Mucosa of rectum (tissue), 2 donors: ENCODE measurements around the gene GPR132.

Source experiments
- H3K27ac ChIP-seq, 2 donors: one replicate each; pipeline ENCODE4 v1.7.0; 2013; ENCODE audit warnings: inconsistent platforms in 2 of 2, low read depth in 2 of 2, low read length in 2 of 2
- H3K27me3 ChIP-seq, 2 donors: one replicate each; pipeline ENCODE4 v1.7.0; 2013; ENCODE audit warnings: low read length in 2 of 2; ENCODE audit not compliant: control insufficient read depth in 2 of 2, insufficient read depth in 2 of 2
- H3K36me3 ChIP-seq, 2 donors: one replicate each; pipeline ENCODE4 v1.7.0; 2013; ENCODE audit warnings: low read length in 2 of 2; ENCODE audit not compliant: control insufficient read depth in 2 of 2, insufficient read depth in 2 of 2
- H3K4me1 ChIP-seq, 2 donors: one replicate each; pipeline ENCODE4 v1.7.0; 2013; ENCODE audit warnings: low read length in 2 of 2, mild to moderate bottlenecking in 1 of 2; ENCODE audit not compliant: control insufficient read depth in 2 of 2, insufficient read depth in 2 of 2
- H3K4me3 ChIP-seq, 2 donors: one replicate each; pipeline ENCODE4 v1.7.0; 2013; ENCODE audit warnings: low read length in 2 of 2
- H3K9ac ChIP-seq, 2 donors: one replicate each; pipeline ENCODE4 v1.7.0; 2013; ENCODE audit warnings: low read length in 2 of 2, low read depth in 1 of 2, mild to moderate bottlenecking in 1 of 2
- H3K9me3 ChIP-seq, 2 donors: one replicate each; pipeline ENCODE4 v1.7.0; 2013; ENCODE audit warnings: low read length in 2 of 2; ENCODE audit not compliant: control insufficient read depth in 2 of 2
- donor health status: healthy.
- donor health status: Normal muscosa, but diverticular disease.

GPR132 gene

GRCh38 chr14:105063056-105063455, 2.2 kb downstream of the GPR132 start:
- no peak overlapping the region for H3K4me3 ChIP-seq
- peaks cover 18 to 30% of the 10 kb centered on the region in 2 donors for H3K4me1 ChIP-seq
- H3K27me3 ChIP-seq, result no peaks in the 10 kb centered on the region
- H3K9ac ChIP-seq, result no peak overlapping the region
- peak overlapping the region in 1 of 2 donors; percentile 32 for H3K27ac ChIP-seq
- no peaks in the 10 kb centered on the region for H3K9me3 ChIP-seq
- H3K36me3 ChIP-seq, result no peaks in the 10 kb centered on the region

DNA sequence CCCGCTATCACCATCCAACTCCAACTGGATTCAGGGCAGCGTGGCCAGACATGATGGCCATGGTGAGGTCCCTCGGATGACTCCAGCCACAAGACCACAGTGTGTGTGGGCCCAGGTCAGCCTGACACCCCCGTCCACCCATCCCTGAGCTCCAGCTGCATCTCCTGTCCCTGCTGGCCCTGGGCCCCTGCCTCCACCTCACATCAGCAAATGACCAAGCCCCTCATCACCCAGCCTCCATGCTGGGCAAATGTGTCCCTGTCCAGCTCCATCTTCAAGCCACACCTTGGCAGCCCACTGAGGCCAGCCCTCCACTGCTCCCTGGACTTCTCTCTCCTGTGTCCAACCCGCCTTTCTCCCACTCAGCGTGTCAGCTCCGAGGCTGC, 3.2 kb downstream of the GPR132 start:
- Histone ChIP-seq H3K4me3 (peak overlapping the region; percentile 17 to 44), H3K9ac (peak overlapping the region; percentile 10 to 47), H3K9me3 (no peaks in the 10 kb centered on the region), H3K36me3 (no peaks in the 10 kb centered on the region), H3K27me3 (no peaks in the 10 kb centered on the region), H3K4me1 (peaks cover 18 to 26% of the 10 kb centered on the region in 2 donors), H3K27ac (peak overlapping the region; percentile 61 to 77)

DNA sequence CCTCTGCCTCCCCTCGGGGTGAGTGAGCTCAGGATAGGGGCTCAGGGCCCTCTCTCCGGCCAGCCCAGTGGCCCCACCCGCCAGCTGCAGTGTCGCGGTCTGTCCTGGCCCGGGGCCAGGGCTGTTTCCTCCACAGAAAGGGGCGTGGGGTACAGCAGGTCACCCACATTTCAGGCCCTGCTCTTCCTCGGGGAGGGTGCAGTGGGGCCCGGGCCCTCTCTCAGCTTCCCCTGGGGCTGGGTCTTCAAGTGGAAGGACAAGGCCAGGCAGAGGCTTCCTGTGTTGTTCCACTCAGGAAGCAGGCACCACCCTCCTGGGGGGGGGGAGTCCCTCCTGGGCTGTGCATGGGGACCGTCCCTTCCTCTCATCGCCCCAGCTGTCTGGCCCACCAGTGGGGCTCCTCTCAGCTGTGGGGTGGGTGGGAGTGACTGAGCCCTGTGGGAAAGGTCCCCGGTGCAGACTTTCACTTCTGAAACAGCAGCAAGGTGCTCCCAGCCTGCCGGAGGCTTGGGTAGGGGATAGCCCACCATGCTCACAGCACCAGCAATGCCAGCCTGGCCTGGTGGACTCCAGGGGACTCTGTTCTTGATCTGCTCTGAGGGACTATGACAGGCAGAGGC, 3.7 kb downstream of the GPR132 start:
- Histone ChIP-seq H3K27me3 (no peaks in the 10 kb centered on the region), H3K36me3 (no peaks in the 10 kb centered on the region), H3K4me1 (peaks cover 18 to 23% of the 10 kb centered on the region in 2 donors), H3K9me3 (no peaks in the 10 kb centered on the region), H3K4me3 (peak overlapping the region; percentile 17 to 44), H3K27ac (peak overlapping the region; percentile 61 to 77), H3K9ac (peak overlapping the region; percentile 38 to 47)

DNA sequence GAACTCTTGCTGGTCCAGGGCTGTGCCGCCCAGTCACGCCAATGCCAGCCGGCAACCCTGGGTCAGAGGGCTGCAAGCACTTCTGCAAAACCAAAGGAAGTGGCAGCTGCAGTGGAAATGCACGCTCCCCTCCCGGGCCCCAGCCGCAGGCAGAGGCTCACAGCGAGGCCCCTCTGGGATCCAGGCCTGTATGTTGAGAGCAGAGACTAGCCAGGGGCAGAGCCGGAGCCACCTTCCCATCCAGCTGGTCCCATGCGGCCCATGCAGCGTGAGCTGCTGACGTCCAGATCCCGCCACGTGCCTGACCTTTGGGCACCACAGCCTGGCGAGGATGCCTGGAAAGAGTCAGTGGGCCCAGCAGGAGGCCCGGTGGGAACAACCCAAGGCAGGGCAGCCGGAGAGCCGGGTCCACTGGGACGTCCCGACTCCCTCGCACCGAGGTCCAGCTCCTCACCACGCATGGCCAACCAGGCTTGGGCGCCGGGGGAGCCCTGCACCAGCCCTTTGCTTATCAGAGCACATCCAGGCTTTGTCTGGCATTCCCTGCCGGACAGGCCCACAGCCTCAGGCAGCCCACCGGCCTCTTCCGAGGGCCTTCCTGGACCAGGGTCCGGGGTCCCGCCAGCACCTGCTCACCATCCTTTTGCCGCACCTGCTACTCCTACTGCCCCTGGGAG, 4.3 kb downstream of the GPR132 start:
- H3K27me3 ChIP-seq, result no peaks in the 10 kb centered on the region
- H3K4me3 ChIP-seq, result peak overlapping the region; percentile 17 to 39
- peak overlapping the region; percentile 38 to 47 for H3K9ac ChIP-seq
- H3K4me1 ChIP-seq, result peaks cover 18 to 23% of the 10 kb centered on the region in 2 donors
- H3K27ac ChIP-seq, result peak overlapping the region; percentile 61 to 77
- H3K36me3 ChIP-seq, result no peaks in the 10 kb centered on the region
- H3K9me3 ChIP-seq, result no peaks in the 10 kb centered on the region

- Histone ChIP-seq H3K27ac (peak overlapping the region; percentile 61 to 77), H3K9ac (no peak overlapping the region), H3K4me3 (no peak overlapping the region), H3K4me1 (peaks cover 18 to 23% of the 10 kb centered on the region in 2 donors), H3K36me3 (peaks cover 0 to 2% of the 10 kb centered on the region in 2 donors), H3K27me3 (no peaks in the 10 kb centered on the region), H3K9me3 (no peaks in the 10 kb centered on the region)
Measured at GRCh38 chr14:105059925-105060565, 5.2 kb downstream of the GPR132 start.

DNA sequence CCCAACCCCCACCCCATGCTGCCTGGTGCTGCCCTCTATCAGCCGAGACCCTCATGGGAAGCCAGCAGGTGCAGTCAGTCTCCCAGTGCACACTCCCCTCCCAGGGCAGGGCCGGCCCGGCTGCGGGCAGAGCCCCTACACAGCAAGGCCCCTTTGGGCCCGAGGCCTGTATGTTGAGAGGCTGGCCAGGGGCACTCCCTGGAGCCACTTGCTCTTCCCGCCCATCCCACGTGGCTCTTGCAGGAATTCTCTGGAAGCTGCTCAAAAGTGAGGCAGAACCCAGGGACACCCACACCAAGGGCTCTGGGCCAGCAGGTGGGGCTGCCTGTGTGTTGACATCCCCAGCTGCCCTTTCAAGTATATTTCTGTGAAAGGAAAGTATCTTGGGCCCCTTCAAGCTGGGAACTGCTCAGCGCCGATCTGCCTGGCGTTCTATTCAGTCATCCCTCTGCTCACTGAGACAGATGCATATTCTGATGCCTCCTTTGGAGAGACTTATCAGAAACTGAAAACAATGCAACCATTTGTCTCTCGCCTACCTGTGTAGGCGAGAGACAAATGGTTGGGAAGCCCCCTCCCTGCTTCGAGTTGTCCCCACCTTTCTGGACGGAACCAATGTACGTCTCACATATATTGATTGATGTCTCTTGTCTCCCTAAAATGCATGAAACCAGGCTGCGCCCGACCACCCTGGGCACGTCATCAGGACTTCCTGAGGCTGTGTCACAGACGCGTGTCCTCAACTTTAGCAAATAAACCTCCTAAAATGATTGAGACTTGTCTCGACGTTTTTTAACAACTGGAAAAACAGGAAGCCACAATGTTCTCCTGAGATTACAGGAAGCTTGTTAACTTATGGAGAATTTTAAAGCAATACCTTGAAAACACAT, 6.0 kb downstream of the GPR132 start:
- peak overlapping the region in 1 of 2 donors; percentile 77 for H3K27ac ChIP-seq
- H3K9ac ChIP-seq, result no peak overlapping the region
- H3K27me3 ChIP-seq, result no peaks in the 10 kb centered on the region
- no peaks in the 10 kb centered on the region for H3K9me3 ChIP-seq
- H3K4me1 ChIP-seq, result peaks cover 18 to 23% of the 10 kb centered on the region in 2 donors
- peak overlapping the region in 1 of 2 donors; percentile 7 for H3K4me3 ChIP-seq
- H3K36me3 ChIP-seq, result peaks cover 0 to 2% of the 10 kb centered on the region in 2 donors

- H3K9me3 ChIP-seq, result no peaks in the 10 kb centered on the region
- no peak overlapping the region for H3K4me3 ChIP-seq
- H3K9ac ChIP-seq, result no peak overlapping the region
- peaks cover 18 to 23% of the 10 kb centered on the region in 2 donors for H3K4me1 ChIP-seq
- peaks cover 0 to 6% of the 10 kb centered on the region in 2 donors for H3K36me3 ChIP-seq
- no peak overlapping the region for H3K27ac ChIP-seq
- no peaks in the 10 kb centered on the region for H3K27me3 ChIP-seq
Measured at GRCh38 chr14:105058521-105059034, 6.7 kb downstream of the GPR132 start.

DNA sequence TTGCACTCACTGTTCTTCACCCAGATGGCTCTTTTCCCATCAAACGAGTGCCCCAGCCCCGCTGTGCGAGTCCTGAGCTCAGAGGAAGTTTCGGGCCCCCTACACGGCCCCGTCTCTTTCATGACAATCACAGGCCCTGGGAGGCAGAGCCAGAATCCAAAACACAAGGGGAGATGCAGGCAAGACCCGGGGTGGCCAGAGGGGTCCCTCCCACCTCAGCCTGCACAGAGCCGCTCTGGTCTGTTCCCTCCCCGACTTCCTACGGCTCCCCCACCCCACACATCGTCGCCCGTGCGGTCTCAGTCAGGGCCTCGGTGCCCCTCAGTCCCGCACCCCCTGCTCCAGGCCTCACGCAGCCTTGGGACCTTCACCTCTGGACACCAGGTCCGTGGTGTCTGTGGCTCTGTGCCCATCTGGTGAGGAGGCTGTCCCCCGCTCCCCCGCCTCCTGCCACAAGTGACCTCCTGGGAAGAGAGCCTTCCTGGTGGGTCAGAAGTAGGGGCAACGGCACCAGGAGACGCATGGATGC, 8.9 kb downstream of the GPR132 start:
- H3K36me3 ChIP-seq, result peaks cover 0 to 6% of the 10 kb centered on the region in 2 donors
- H3K4me3 ChIP-seq, result no peak overlapping the region
- H3K27ac ChIP-seq, result no peak overlapping the region
- no peaks in the 10 kb centered on the region for H3K27me3 ChIP-seq
- H3K4me1 ChIP-seq, result peaks cover 12 to 16% of the 10 kb centered on the region in 2 donors
- H3K9me3 ChIP-seq, result no peaks in the 10 kb centered on the region
- H3K9ac ChIP-seq, result no peak overlapping the region

GRCh38 chr14:105055736-105056302, 9.4 kb downstream of the GPR132 start:
- no peak overlapping the region for H3K9ac ChIP-seq
- no peak overlapping the region for H3K27ac ChIP-seq
- no peak overlapping the region for H3K4me3 ChIP-seq
- H3K27me3 ChIP-seq, result no peaks in the 10 kb centered on the region
- no peaks in the 10 kb centered on the region for H3K9me3 ChIP-seq
- peaks cover 6 to 11% of the 10 kb centered on the region in 2 donors for H3K4me1 ChIP-seq
- peaks cover 0 to 11% of the 10 kb centered on the region in 2 donors for H3K36me3 ChIP-seq
